ENCODE measurements around the gene TMF1. TPM values are rescaled to one million over a fixed set of nuclear protein-coding genes. Genes with fewer than 3 reads are reported as not detected.

The TMF1 gene
- total and polyA plus RNA-seq, 8 donors: 6.0 to 53.8 (median 12.6) TPM

DNA sequence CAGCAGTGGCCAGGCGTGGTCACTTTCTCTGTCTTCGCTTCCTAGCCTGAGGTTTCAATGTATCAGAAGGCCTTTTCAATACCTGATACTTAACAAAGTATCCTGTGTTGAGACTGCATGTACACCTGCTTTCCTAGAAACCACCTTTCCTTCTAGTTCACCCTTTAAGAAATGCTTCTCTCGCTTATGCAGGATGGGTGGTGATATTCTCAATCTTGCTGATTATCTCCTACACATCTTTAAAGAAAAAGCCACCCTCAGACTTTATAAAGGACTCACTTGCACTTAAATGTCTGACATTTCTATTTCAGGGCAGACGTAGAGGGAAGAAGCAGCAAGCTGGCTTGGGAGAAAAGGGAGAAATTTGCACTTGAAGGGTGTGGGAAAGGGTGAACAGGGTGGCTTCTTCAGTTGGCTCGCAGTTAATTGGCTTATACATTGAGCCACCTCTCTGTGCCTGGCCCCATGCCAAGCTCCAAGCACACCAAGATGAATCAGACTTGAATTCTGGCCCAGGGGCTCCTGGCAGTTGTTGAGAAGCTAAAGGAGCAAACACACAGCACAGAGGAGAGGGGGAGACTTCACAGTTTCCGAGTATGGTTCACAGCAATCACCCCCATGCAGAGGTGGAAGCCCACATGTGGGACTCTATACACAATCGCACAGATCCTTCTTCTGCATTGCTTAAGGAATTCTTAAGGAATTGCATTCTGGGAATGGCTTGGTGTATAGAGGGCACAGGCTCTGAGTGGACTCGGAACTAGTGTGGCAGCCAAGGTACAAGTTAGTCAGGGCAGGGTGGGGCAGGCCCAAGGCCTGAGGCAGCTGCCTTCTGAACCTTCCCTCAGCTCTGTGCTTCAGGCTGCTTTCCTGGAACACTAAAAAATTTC is 33.9 kb upstream of the TMF1 start:
- 0 to 2% (median 1%) methylated on average over 8 of the region's 8 CpGs for WGBS, 5 donors
- Histone ChIP-seq H3K9me3 (no peaks in the 10 kb centered on the region), H3K36me3 (peaks cover 0 to 4% (median 0%) of the 10 kb centered on the region in 4 donors), H3K27ac (peak overlapping the region; percentile 94 to 97 (median 96)), H3K4me3 (peak overlapping the region; percentile 75 to 94 (median 84)), H3K27me3 (no peaks in the 10 kb centered on the region), H3K4me1 (peaks cover 61 to 87% (median 85%) of the 10 kb centered on the region in 4 donors)
- intact Hi-C loops (cut with DNase I; ENCODE audit: low total_unique reads): no loop called here
- DNase-seq: peak; percentile 91 to 92
- TF ChIP-seq POLR2AphosphoS5 (IDR thresholded peaks at IDR 0.05): peak; percentile 12 to 65 (median 64)
- TF ChIP-seq POLR2A (IDR thresholded peaks at IDR 0.05): peak in 1 of 4 donors; percentile 50
- TF ChIP-seq, protein P1, sequence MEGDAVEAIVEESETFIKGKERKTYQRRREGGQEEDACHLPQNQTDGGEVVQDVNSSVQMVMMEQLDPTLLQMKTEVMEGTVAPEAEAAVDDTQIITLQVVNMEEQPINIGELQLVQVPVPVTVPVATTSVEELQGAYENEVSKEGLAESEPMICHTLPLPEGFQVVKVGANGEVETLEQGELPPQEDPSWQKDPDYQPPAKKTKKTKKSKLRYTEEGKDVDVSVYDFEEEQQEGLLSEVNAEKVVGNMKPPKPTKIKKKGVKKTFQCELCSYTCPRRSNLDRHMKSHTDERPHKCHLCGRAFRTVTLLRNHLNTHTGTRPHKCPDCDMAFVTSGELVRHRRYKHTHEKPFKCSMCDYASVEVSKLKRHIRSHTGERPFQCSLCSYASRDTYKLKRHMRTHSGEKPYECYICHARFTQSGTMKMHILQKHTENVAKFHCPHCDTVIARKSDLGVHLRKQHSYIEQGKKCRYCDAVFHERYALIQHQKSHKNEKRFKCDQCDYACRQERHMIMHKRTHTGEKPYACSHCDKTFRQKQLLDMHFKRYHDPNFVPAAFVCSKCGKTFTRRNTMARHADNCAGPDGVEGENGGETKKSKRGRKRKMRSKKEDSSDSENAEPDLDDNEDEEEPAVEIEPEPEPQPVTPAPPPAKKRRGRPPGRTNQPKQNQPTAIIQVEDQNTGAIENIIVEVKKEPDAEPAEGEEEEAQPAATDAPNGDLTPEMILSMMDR (IDR thresholded peaks at IDR 0.05): no peak
- TF ChIP-seq EP300 (IDR thresholded peaks at IDR 0.05): no peak

GRCh38 chr3:69085168-69085832 is 33.2 kb upstream of the TMF1 start:
- WGBS, 5 donors: 0 to 1% (median 1%) methylated on average over 21 to 26 of the region's 26 CpGs
- peak; percentile 33 to 67 for DNase-seq
- TF ChIP-seq, protein P1 (IDR thresholded peaks at IDR 0.05): no peak
- TF ChIP-seq EP300 (IDR thresholded peaks at IDR 0.05): no peak
- TF ChIP-seq POLR2AphosphoS5 (IDR thresholded peaks at IDR 0.05): no peak
- Histone ChIP-seq H3K27ac (peak overlapping the region; percentile 94 to 97 (median 96)), H3K27me3 (no peaks in the 10 kb centered on the region), H3K36me3 (no peaks in the 10 kb centered on the region), H3K4me1 (peaks cover 59 to 87% (median 81%) of the 10 kb centered on the region in 4 donors), H3K4me3 (peak overlapping the region; percentile 75 to 94 (median 84)), H3K9me3 (no peaks in the 10 kb centered on the region)
- intact Hi-C loops (cut with DNase I; ENCODE audit: low total_unique reads): no loop called here

- peak; percentile 64 to 86 (median 78) for TF ChIP-seq POLR2AphosphoS5 (IDR thresholded peaks at IDR 0.05)
- TF ChIP-seq POLR2A (IDR thresholded peaks at IDR 0.05): peak in 1 of 4 donors; percentile 45
- TF ChIP-seq EP300 (IDR thresholded peaks at IDR 0.05): no peak
- TF ChIP-seq, protein P1 (IDR thresholded peaks at IDR 0.05): no peak
- DNase-seq: peak; percentile 96 to 98
- Histone ChIP-seq H3K4me1 (peaks cover 53 to 80% (median 75%) of the 10 kb centered on the region in 4 donors), H3K27ac (peak within 1 kb of the TSS; percentile 94 to 97 (median 96)), H3K27me3 (no peaks in the 10 kb centered on the region), H3K4me3 (peak within 1 kb of the TSS; percentile 75 to 94 (median 84)), H3K36me3 (no peaks in the 10 kb centered on the region), H3K9me3 (no peaks in the 10 kb centered on the region)
- intact Hi-C loops (cut with DNase I; ENCODE audit: low total_unique reads): no loop called here
- 1 to 2% (median 1%) methylated on average over 32 of the region's 32 CpGs for WGBS, 5 donors
Observed at GRCh38 chr3:69084326-69085167, 32.4 kb upstream of the TMF1 start, which contains the start of gene ARL6IP5. Gene ARL6IP5, plus strand, starts transcription at chr3:69084937. Its CDS starts 111 bp downstream, at chr3:69085048.

All from stomach (tissue), 9 donors.